Endothelial cell (in vitro differentiated cells): Measurements from ENCODE around the gene ALDH3B1. TPM values are rescaled to one million over a fixed set of nuclear protein-coding genes. Genes with fewer than 3 reads are reported as not detected.

Experiments
- DNase-seq: peaks from one replicate; pipeline ENCODE4 v3.0.0; 2021; ENCODE audit warnings: low spot score
- H3K27ac Mint-ChIP-seq: one replicate; pipeline ENCODE4 v1.8.0; 2021; ENCODE audit warnings: mixed read lengths, inconsistent platforms; ENCODE audit not compliant: unreplicated experiment
- H3K27me3 Mint-ChIP-seq: one replicate; pipeline ENCODE4 v1.8.0; 2021; ENCODE audit warnings: mild to moderate bottlenecking, moderate library complexity, mixed read lengths, inconsistent platforms; ENCODE audit not compliant: unreplicated experiment
- H3K36me3 Mint-ChIP-seq: one replicate; pipeline ENCODE4 v1.8.0; 2021; ENCODE audit warnings: mild to moderate bottlenecking, low read depth, mixed read lengths, inconsistent platforms; ENCODE audit not compliant: unreplicated experiment
- H3K4me1 Mint-ChIP-seq: one replicate; pipeline ENCODE4 v1.8.0; 2021; ENCODE audit warnings: mild to moderate bottlenecking, mixed read lengths, inconsistent platforms; ENCODE audit not compliant: unreplicated experiment
- H3K4me3 Mint-ChIP-seq: one replicate; pipeline ENCODE4 v1.8.0; 2021; ENCODE audit warnings: mild to moderate bottlenecking, mixed read lengths, inconsistent platforms; ENCODE audit not compliant: unreplicated experiment
- H3K9me3 Mint-ChIP-seq: one replicate; pipeline ENCODE4 v1.8.0; 2021; ENCODE audit warnings: mixed read lengths, inconsistent platforms; ENCODE audit not compliant: unreplicated experiment
- total RNA-seq: library from RNA; stranded (reverse); fragmentation: NEBNext Ultra II Directional; extraction: Animal tissue kit (Norgen Biotek cat#: 25700); gene quantifications from one replicate; pipeline ENCODE4 v1.2.1, GENCODE V29; 2021; ENCODE audit not compliant: unreplicated experiment
- TF ChIP-seq, protein P1 (sequence below): fragments of 200-600 bp; sonication (generic); IDR thresholded peaks from one replicate; pipeline ENCODE4 v1.5.0; 2021; ENCODE audit warnings: antibody characterized with exemption; ENCODE audit not compliant: unreplicated experiment

Gene ALDH3B1
- total RNA-seq, 1 donor from 2014 or later, result not detected

- TF ChIP-seq, protein P1, sequence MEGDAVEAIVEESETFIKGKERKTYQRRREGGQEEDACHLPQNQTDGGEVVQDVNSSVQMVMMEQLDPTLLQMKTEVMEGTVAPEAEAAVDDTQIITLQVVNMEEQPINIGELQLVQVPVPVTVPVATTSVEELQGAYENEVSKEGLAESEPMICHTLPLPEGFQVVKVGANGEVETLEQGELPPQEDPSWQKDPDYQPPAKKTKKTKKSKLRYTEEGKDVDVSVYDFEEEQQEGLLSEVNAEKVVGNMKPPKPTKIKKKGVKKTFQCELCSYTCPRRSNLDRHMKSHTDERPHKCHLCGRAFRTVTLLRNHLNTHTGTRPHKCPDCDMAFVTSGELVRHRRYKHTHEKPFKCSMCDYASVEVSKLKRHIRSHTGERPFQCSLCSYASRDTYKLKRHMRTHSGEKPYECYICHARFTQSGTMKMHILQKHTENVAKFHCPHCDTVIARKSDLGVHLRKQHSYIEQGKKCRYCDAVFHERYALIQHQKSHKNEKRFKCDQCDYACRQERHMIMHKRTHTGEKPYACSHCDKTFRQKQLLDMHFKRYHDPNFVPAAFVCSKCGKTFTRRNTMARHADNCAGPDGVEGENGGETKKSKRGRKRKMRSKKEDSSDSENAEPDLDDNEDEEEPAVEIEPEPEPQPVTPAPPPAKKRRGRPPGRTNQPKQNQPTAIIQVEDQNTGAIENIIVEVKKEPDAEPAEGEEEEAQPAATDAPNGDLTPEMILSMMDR, result no peak
- peaks cover 19% of the 10 kb centered on the region for H3K4me1 Mint-ChIP-seq
- peaks cover 15% of the 10 kb centered on the region for H3K27me3 Mint-ChIP-seq
- no peaks in the 10 kb centered on the region for H3K9me3 Mint-ChIP-seq
- peak; percentile 88 for DNase-seq
- peak within 1 kb of the TSS; percentile 98 for H3K4me3 Mint-ChIP-seq
- H3K27ac Mint-ChIP-seq, result peak within 1 kb of the TSS; percentile 68
- peaks cover 2% of the 10 kb centered on the region for H3K36me3 Mint-ChIP-seq
These were observed 20.4 kb downstream of the ALDH3B1 start, which contains the start of gene NDUFS8 for GRCh38 chr11:68030318-68031143. TSS of gene NDUFS8 (plus strand) at chr11:68030681. CDS start at chr11:68032152, 1,471 bp downstream.

DNA sequence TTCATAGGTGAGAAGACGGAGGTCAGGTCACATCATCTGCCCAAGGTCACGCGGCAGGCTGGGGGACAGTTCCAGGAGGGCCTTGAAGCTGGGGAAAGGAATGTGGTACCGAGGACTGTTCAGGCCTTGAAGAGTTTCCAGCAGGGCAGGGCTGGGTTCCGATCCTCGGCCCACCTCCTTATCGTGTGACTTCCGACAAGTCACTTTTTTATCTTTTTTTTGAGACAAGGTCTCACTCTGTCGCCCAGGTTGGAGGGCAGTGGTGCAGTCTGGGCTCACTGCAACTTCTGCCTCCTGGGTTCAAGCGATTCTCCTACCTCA lies 21.0 kb downstream of the ALDH3B1 start:
- Mint-ChIP-seq H3K4me1 (peaks cover 19% of the 10 kb centered on the region), H3K36me3 (no peaks in the 10 kb centered on the region), H3K9me3 (no peaks in the 10 kb centered on the region), H3K27ac (no peak overlapping the region), H3K27me3 (peaks cover 14% of the 10 kb centered on the region), H3K4me3 (peak overlapping the region; percentile 98)
- TF ChIP-seq, protein P1, result no peak
- DNase-seq, result no peak

DNA sequence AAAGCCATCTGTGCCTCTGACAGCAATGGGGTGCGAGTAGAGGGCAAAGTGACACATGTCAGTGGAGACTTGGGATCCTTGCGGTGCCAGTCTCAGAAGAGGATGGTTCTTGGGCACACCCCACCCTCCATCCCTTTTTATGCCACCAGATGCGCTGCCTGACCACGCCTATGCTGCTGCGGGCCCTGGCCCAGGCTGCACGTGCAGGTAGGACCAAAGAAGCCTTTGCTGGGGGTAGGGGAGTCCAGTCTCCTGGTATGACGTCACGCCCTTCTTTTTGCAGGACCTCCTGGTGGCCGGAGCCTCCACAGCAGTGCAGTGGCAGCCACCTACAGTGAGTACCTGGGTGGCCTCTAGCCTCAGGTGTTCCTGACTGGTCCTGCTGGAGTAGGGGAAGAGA lies 21.9 kb downstream of the ALDH3B1 start:
- Mint-ChIP-seq H3K9me3 (no peaks in the 10 kb centered on the region), H3K27ac (no peak overlapping the region), H3K4me3 (peak overlapping the region; percentile 84), H3K36me3 (no peaks in the 10 kb centered on the region), H3K27me3 (peaks cover 14% of the 10 kb centered on the region), H3K4me1 (peaks cover 20% of the 10 kb centered on the region)
- TF ChIP-seq, protein P1, result no peak
- no peak for DNase-seq

GRCh38 chr11:68032997-68033707 lies 23.0 kb downstream of the ALDH3B1 start:
- H3K4me1 Mint-ChIP-seq, result peaks cover 28% of the 10 kb centered on the region
- TF ChIP-seq, protein P1, result no peak
- no peaks in the 10 kb centered on the region for H3K9me3 Mint-ChIP-seq
- H3K27ac Mint-ChIP-seq, result no peak overlapping the region
- H3K27me3 Mint-ChIP-seq, result peaks cover 16% of the 10 kb centered on the region
- no peak for DNase-seq
- no peak overlapping the region for H3K4me3 Mint-ChIP-seq
- H3K36me3 Mint-ChIP-seq, result no peaks in the 10 kb centered on the region

DNA sequence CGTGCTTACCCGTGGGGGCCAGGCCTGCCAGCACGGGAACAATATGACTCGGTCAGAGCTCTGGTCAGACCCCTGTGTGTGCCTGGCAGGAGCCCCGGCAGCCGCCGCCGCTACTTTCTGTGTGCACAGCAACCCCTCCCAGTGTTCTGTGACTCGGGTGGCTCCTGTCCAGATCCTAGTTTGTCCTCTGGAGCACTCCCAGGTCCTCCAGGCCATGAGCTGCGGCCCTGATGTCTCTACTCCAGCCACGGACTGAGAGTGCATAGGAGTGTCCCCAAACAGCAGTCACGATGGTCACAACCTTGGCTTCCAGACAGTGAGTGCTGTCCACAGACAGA lies 23.6 kb downstream of the ALDH3B1 start:
- no peak for DNase-seq
- Mint-ChIP-seq H3K4me3 (no peak overlapping the region), H3K4me1 (peaks cover 28% of the 10 kb centered on the region), H3K36me3 (no peaks in the 10 kb centered on the region), H3K27ac (no peak overlapping the region), H3K27me3 (peaks cover 13% of the 10 kb centered on the region), H3K9me3 (no peaks in the 10 kb centered on the region)
- TF ChIP-seq, protein P1, result no peak
